Measurements from ENCODE around the gene GTF2F2. TPM values are rescaled to one million over a fixed set of nuclear protein-coding genes. Genes with fewer than 3 reads are reported as not detected.

The GTF2F2 gene
- total RNA-seq, 1 donor = 19.9 TPM

GRCh38 chr13:45156565-45157361, 36.5 kb downstream of the GTF2F2 start:
- no peak overlapping the region for H2AFZ ChIP-seq (ENCODE audit: low read length)
- H3K4me2 ChIP-seq (ENCODE audit: insufficient read depth, low read length) = peak overlapping the region; percentile 47
- H4K20me1 ChIP-seq (ENCODE audit: insufficient read depth, low read length) = no peaks in the 10 kb centered on the region
- TF ChIP-seq CTCF (IDR thresholded peaks at IDR 0.05; ENCODE audit: extremely low read depth, low read depth, low read length) = no peak
- H3K36me3 ChIP-seq (ENCODE audit: insufficient read depth, low read length) = peaks cover 10% of the 10 kb centered on the region
- peaks cover 4% of the 10 kb centered on the region for H3K4me1 ChIP-seq (ENCODE audit: insufficient read depth, low read length)
- H3K79me2 ChIP-seq (ENCODE audit: insufficient read depth, low read length) = peaks cover 8% of the 10 kb centered on the region
- H3K27ac ChIP-seq (ENCODE audit: low read depth, low read length) = peak overlapping the region; percentile 33
- no peaks in the 10 kb centered on the region for H3K9me3 ChIP-seq (ENCODE audit: low read depth, low read length)
- no peak overlapping the region for H3K4me3 ChIP-seq (ENCODE audit: insufficient read depth, low read length)
- DNase-seq (ENCODE audit: insufficient read length, low spot score, missing footprints) = peak; percentile 10
- H3K27me3 ChIP-seq (ENCODE audit: insufficient read depth, low read length) = no peaks in the 10 kb centered on the region

- Histone ChIP-seq H3K36me3 (ENCODE audit: insufficient read depth, low read length) (peaks cover 5% of the 10 kb centered on the region), H4K20me1 (ENCODE audit: insufficient read depth, low read length) (no peaks in the 10 kb centered on the region), H3K79me2 (ENCODE audit: insufficient read depth, low read length) (peaks cover 19% of the 10 kb centered on the region), H2AFZ (ENCODE audit: low read length) (no peak overlapping the region), H3K27ac (ENCODE audit: low read depth, low read length) (peak overlapping the region; percentile 85), H3K27me3 (ENCODE audit: insufficient read depth, low read length) (no peaks in the 10 kb centered on the region), H3K4me1 (ENCODE audit: insufficient read depth, low read length) (peaks cover 18% of the 10 kb centered on the region), H3K4me3 (ENCODE audit: insufficient read depth, low read length) (no peak overlapping the region), H3K4me2 (ENCODE audit: insufficient read depth, low read length) (no peak overlapping the region), H3K9me3 (ENCODE audit: low read depth, low read length) (no peaks in the 10 kb centered on the region)
- no peak for TF ChIP-seq CTCF (IDR thresholded peaks at IDR 0.05; ENCODE audit: extremely low read depth, low read depth, low read length)
- peak; percentile 9 for DNase-seq (ENCODE audit: insufficient read length, low spot score, missing footprints)
These were observed 41.9 kb downstream of the GTF2F2 start for GRCh38 chr13:45162194-45162593.

GRCh38 chr13:45162821-45163220, 42.5 kb downstream of the GTF2F2 start:
- peaks cover 14% of the 10 kb centered on the region for H3K79me2 ChIP-seq (ENCODE audit: insufficient read depth, low read length)
- H3K27me3 ChIP-seq (ENCODE audit: insufficient read depth, low read length) = no peaks in the 10 kb centered on the region
- TF ChIP-seq CTCF (IDR thresholded peaks at IDR 0.05; ENCODE audit: extremely low read depth, low read depth, low read length) = no peak
- no peaks in the 10 kb centered on the region for H4K20me1 ChIP-seq (ENCODE audit: insufficient read depth, low read length)
- H3K9me3 ChIP-seq (ENCODE audit: low read depth, low read length) = no peaks in the 10 kb centered on the region
- peak; percentile 84 for DNase-seq (ENCODE audit: insufficient read length, low spot score, missing footprints)
- H2AFZ ChIP-seq (ENCODE audit: low read length) = no peak overlapping the region
- H3K27ac ChIP-seq (ENCODE audit: low read depth, low read length) = peak overlapping the region; percentile 85
- peaks cover 20% of the 10 kb centered on the region for H3K4me1 ChIP-seq (ENCODE audit: insufficient read depth, low read length)
- peaks cover under 1% of the 10 kb centered on the region for H3K36me3 ChIP-seq (ENCODE audit: insufficient read depth, low read length)
- no peak overlapping the region for H3K4me3 ChIP-seq (ENCODE audit: insufficient read depth, low read length)
- peak overlapping the region; percentile 41 for H3K4me2 ChIP-seq (ENCODE audit: insufficient read depth, low read length)

GRCh38 chr13:45166858-45167257, 46.5 kb downstream of the GTF2F2 start:
- no peak for TF ChIP-seq CTCF (IDR thresholded peaks at IDR 0.05; ENCODE audit: extremely low read depth, low read depth, low read length)
- DNase-seq (ENCODE audit: insufficient read length, low spot score, missing footprints) = peak; percentile 4
- peaks cover 21% of the 10 kb centered on the region for H3K79me2 ChIP-seq (ENCODE audit: insufficient read depth, low read length)

More at GRCh38 chr13:45166858-45167257, 46.5 kb downstream of the GTF2F2 start:
- Histone ChIP-seq H3K4me1 (ENCODE audit: insufficient read depth, low read length) (peaks cover 23% of the 10 kb centered on the region), H4K20me1 (ENCODE audit: insufficient read depth, low read length) (no peaks in the 10 kb centered on the region), H3K27ac (ENCODE audit: low read depth, low read length) (no peak overlapping the region), H3K9me3 (ENCODE audit: low read depth, low read length) (no peaks in the 10 kb centered on the region), H3K27me3 (ENCODE audit: insufficient read depth, low read length) (no peaks in the 10 kb centered on the region), H3K36me3 (ENCODE audit: insufficient read depth, low read length) (no peaks in the 10 kb centered on the region), H2AFZ (ENCODE audit: low read length) (no peak overlapping the region), H3K4me3 (ENCODE audit: insufficient read depth, low read length) (no peak overlapping the region), H3K4me2 (ENCODE audit: insufficient read depth, low read length) (no peak overlapping the region)
